Mesothelial cell of epicardium (in vitro differentiated cells): Measurements from ENCODE around the gene GSE1. TPM values are rescaled to one million over a fixed set of nuclear protein-coding genes. Genes with fewer than 3 reads are reported as not detected.
A peak's percentile ranks its signal among the peaks of the same experiment; 100 is the strongest.

Experiments used
- DNase-seq, 2 experiments: peaks; one replicate each; pipeline ENCODE4 v3.0.0; 2021; ENCODE audit warnings: low spot score in 2 of 2; ENCODE audit not compliant: unreplicated experiment in 2 of 2
- H3K27ac Mint-ChIP-seq: 2 replicates; pipeline ENCODE4 v1.8.0; 2021; ENCODE audit warnings: mixed read lengths
- H3K27me3 Mint-ChIP-seq: 2 replicates; pipeline ENCODE4 v1.8.0; 2021; ENCODE audit warnings: low read depth, mixed read lengths
- H3K36me3 Mint-ChIP-seq: 2 replicates; pipeline ENCODE4 v1.8.0; 2021; ENCODE audit warnings: mixed read lengths
- H3K4me1 Mint-ChIP-seq: 2 replicates; pipeline ENCODE4 v1.8.0; 2021; ENCODE audit warnings: mixed read lengths
- H3K4me3 Mint-ChIP-seq: 2 replicates; pipeline ENCODE4 v1.8.0; 2021; ENCODE audit warnings: mild to moderate bottlenecking, moderate library complexity, mixed read lengths
- H3K9me3 Mint-ChIP-seq: 2 replicates; pipeline ENCODE4 v1.8.0; 2021; ENCODE audit warnings: mixed read lengths
- CTCF ChIP-seq: fragments of 200-600 bp; sonication (generic); IDR thresholded peaks from one replicate; pipeline ENCODE4 v1.5.0; 2021; ENCODE audit warnings: antibody characterized with exemption; ENCODE audit not compliant: unreplicated experiment
- total RNA-seq: library from RNA; stranded (reverse); gene quantifications from 3 replicates; pipeline ENCODE4 v1.2.1, GENCODE V29; 2021

Gene GSE1
- total RNA-seq, 1 donor from 2014 or later = 218 TPM

- peak overlapping the region; percentile 50 for H3K27ac Mint-ChIP-seq
- DNase-seq = no peak
- H3K4me1 Mint-ChIP-seq = peaks cover 76% of the 10 kb centered on the region
Measured at GRCh38 chr16:85605051-85605911, 7.8 kb upstream of the GSE1 start.

GRCh38 chr16:85605912-85606841 lies 6.9 kb upstream of the GSE1 start:
- DNase-seq = no peak
- Mint-ChIP-seq H3K4me1 (peaks cover 75% of the 10 kb centered on the region), H3K4me3 (peak overlapping the region; percentile 26), H3K9me3 (no peaks in the 10 kb centered on the region), H3K27me3 (no peaks in the 10 kb centered on the region), H3K27ac (peak overlapping the region; percentile 50), H3K36me3 (no peaks in the 10 kb centered on the region)
- no peak for TF ChIP-seq CTCF

More at GRCh38 chr16:85605051-85605911, 7.8 kb upstream of the GSE1 start:
- no peaks in the 10 kb centered on the region for H3K9me3 Mint-ChIP-seq
- H3K36me3 Mint-ChIP-seq = no peaks in the 10 kb centered on the region
- no peaks in the 10 kb centered on the region for H3K27me3 Mint-ChIP-seq
- no peak overlapping the region for H3K4me3 Mint-ChIP-seq
- no peak for TF ChIP-seq CTCF

- no peak for TF ChIP-seq CTCF
- Mint-ChIP-seq H3K9me3 (no peaks in the 10 kb centered on the region), H3K36me3 (no peaks in the 10 kb centered on the region), H3K4me1 (peaks cover 68% of the 10 kb centered on the region), H3K4me3 (peak overlapping the region; percentile 17), H3K27me3 (no peaks in the 10 kb centered on the region), H3K27ac (peak overlapping the region; percentile 77)
- DNase-seq = no peak
Measured at GRCh38 chr16:85606904-85607303, 6.2 kb upstream of the GSE1 start.

- Mint-ChIP-seq H3K4me1 (peaks cover 63% of the 10 kb centered on the region), H3K4me3 (peak overlapping the region; percentile 31), H3K27me3 (no peaks in the 10 kb centered on the region), H3K27ac (peak overlapping the region; percentile 77), H3K9me3 (no peaks in the 10 kb centered on the region), H3K36me3 (no peaks in the 10 kb centered on the region)
- no peak for DNase-seq
- TF ChIP-seq CTCF = no peak
Measured at GRCh38 chr16:85607321-85607765, 5.8 kb upstream of the GSE1 start.

- Mint-ChIP-seq H3K36me3 (no peaks in the 10 kb centered on the region), H3K4me3 (peak overlapping the region; percentile 31), H3K27me3 (no peaks in the 10 kb centered on the region), H3K4me1 (peaks cover 59% of the 10 kb centered on the region), H3K27ac (peak overlapping the region; percentile 77), H3K9me3 (no peaks in the 10 kb centered on the region)
- TF ChIP-seq CTCF = no peak
- DNase-seq = no peak
Measured at GRCh38 chr16:85607796-85608514, 5.2 kb upstream of the GSE1 start.
